Measurements from ENCODE around the gene SNX9. TPM values are rescaled to one million over a fixed set of nuclear protein-coding genes. Genes with fewer than 3 reads are reported as not detected.

SNX9 gene
- total RNA-seq, 2 donors from 2014 or later, result 87.2 to 90.8 TPM

DNA sequence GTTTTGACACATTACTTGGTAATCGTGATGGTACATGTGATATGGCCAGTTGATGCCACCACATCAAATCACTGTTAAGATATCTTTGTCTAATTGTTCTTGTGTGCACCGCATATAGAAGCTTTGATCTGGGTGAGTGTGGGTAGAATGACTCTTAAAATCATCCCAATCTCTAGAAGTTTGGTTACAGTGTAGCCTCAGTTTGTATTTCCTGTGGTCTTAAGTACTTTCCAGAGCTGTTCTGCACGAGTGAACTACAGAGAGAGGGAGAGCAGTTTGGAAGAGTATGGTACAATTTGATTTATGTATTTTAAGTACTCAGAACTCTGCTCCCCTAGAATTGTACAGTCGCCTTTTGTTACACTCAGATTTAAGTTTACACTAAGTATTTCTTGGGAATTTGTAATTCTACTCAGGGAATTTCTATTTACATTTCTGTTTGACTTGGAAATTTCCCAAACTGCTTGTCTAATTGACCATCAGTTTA is 37.5 kb downstream of the SNX9 start:
- Histone ChIP-seq H3K9me3 (no peaks in the 10 kb centered on the region), H3K27me3 (replicated peaks; ENCODE audit: insufficient read depth) (no peaks in the 10 kb centered on the region), H3K4me1 (ENCODE audit: control insufficient read depth in 1 of 2, low read depth in 2 of 2) (peaks cover 23 to 40% of the 10 kb centered on the region in 2 donors), H3K4me3 (no peak overlapping the region), H3K36me3 (no peaks in the 10 kb centered on the region), H3K27ac (no peak overlapping the region)
- TF ChIP-seq, protein P1, sequence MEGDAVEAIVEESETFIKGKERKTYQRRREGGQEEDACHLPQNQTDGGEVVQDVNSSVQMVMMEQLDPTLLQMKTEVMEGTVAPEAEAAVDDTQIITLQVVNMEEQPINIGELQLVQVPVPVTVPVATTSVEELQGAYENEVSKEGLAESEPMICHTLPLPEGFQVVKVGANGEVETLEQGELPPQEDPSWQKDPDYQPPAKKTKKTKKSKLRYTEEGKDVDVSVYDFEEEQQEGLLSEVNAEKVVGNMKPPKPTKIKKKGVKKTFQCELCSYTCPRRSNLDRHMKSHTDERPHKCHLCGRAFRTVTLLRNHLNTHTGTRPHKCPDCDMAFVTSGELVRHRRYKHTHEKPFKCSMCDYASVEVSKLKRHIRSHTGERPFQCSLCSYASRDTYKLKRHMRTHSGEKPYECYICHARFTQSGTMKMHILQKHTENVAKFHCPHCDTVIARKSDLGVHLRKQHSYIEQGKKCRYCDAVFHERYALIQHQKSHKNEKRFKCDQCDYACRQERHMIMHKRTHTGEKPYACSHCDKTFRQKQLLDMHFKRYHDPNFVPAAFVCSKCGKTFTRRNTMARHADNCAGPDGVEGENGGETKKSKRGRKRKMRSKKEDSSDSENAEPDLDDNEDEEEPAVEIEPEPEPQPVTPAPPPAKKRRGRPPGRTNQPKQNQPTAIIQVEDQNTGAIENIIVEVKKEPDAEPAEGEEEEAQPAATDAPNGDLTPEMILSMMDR (IDR thresholded peaks at IDR 0.05), result no peak
- DNase-seq (ENCODE audit: low spot score), result no peak
- ATAC-seq (ENCODE audit: insufficient number of reproducible peaks, low FRiP score, low read depth), result no peak

DNA sequence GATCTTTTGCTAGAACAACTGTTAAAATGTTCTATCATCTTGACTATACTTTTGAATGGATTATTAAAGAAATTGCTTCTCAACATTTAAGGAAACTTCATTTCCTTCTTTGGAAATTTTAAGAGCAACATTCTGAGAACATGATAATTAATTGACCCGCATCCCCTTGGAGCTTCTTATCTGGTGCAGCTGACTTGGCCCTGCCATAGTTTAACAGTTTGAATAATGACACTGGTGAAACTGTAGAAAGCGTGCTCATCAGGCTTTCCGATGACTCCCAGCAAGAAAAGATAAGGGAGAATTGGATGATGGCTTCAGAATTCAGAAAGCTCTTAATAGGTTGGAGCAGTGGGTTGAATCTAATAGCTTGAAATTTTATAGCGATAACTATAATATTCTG is 38.1 kb downstream of the SNX9 start:
- Histone ChIP-seq H3K9me3 (no peaks in the 10 kb centered on the region), H3K4me1 (ENCODE audit: control insufficient read depth in 1 of 2, low read depth in 2 of 2) (peaks cover 22 to 35% of the 10 kb centered on the region in 2 donors), H3K27me3 (replicated peaks; ENCODE audit: insufficient read depth) (no peaks in the 10 kb centered on the region), H3K27ac (no peak overlapping the region), H3K4me3 (no peak overlapping the region), H3K36me3 (no peaks in the 10 kb centered on the region)
- ATAC-seq (ENCODE audit: insufficient number of reproducible peaks, low FRiP score, low read depth), result no peak
- TF ChIP-seq, protein P1 (IDR thresholded peaks at IDR 0.05), result no peak
- DNase-seq (ENCODE audit: low spot score), result no peak

DNA sequence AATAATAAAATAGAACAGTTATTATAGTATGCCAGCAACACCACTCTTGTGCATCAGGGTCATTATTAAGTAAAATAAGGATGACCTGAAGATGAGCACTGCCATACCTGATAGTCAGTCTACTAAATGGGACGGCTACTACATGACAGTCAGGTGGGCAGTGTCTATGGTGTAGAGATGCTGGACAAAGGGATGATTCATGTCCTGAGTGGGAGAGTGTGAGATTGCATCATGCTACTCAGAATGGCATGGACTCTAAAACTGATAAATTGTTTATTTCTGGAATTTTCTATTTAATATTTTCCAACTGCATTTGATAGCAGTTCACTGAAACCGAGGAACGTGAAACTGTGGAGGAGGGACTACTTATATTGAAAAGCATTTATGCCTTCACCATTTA is 38.8 kb downstream of the SNX9 start:
- no peak overlapping the region for H3K27ac ChIP-seq
- ATAC-seq (ENCODE audit: insufficient number of reproducible peaks, low FRiP score, low read depth) (no peak), DNase-seq (ENCODE audit: low spot score) (no peak)
- TF ChIP-seq, protein P1 (IDR thresholded peaks at IDR 0.05), result no peak
- no peaks in the 10 kb centered on the region for H3K9me3 ChIP-seq
- peaks cover 21 to 39% of the 10 kb centered on the region in 2 donors for H3K4me1 ChIP-seq (ENCODE audit: control insufficient read depth in 1 of 2, low read depth in 2 of 2)
- H3K4me3 ChIP-seq, result no peak overlapping the region
- H3K36me3 ChIP-seq, result no peaks in the 10 kb centered on the region
- H3K27me3 ChIP-seq (replicated peaks; ENCODE audit: insufficient read depth), result no peaks in the 10 kb centered on the region

DNA sequence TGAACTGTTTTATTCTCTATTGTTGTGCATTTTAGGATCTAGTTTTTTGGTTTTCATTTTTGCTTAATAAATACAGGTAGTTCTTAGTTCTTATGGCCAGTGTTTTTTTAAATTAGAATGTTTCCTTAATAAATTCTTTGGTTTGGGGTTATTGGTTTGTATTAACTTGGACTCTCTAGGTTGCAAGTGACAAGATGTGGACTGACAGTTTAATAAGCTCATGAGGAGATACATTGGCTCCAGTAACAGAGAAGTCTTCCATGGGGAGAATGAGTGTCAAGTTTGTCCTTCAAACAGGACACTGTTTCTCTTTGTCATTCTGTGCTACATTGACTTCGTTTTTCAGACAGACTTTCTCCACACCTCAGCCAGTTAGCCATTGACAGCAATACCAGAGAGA is 39.7 kb downstream of the SNX9 start:
- TF ChIP-seq, protein P1 (IDR thresholded peaks at IDR 0.05), result no peak
- no peak for DNase-seq (ENCODE audit: low spot score)
- Histone ChIP-seq H3K4me3 (no peak overlapping the region), H3K27me3 (replicated peaks; ENCODE audit: insufficient read depth) (no peaks in the 10 kb centered on the region), H3K36me3 (no peaks in the 10 kb centered on the region), H3K4me1 (ENCODE audit: control insufficient read depth in 1 of 2, low read depth in 2 of 2) (peaks cover 30 to 45% of the 10 kb centered on the region in 2 donors), H3K9me3 (no peaks in the 10 kb centered on the region), H3K27ac (no peak overlapping the region)
- ATAC-seq (ENCODE audit: insufficient number of reproducible peaks, low FRiP score, low read depth), result no peak

DNA sequence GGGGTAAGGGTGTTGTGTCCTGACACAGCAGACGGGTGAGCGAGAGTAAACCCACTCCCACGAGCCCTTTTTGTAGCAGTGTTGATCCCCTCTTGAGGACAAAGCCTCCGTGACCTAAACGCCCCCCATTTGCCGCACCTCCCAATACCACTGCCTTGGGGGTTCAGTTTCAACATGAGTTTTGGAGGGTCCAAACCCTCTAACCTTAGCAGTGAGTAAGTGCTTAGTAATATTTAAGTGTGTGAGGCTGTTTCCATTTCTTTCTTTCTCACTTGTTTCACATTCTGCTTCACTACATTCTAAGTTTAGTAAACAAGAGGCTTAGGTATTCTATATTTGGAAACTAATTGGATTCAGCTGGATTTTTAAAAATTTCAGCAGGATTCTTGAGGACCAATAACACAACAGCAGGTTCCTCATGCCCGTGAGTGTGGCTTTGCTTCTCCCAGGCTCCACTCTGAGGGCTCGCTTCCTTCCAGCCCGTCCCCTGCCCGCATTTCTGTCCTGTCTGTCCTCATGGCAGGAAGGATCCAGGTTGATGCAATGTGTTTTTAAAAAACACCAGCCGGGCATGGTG is 41.2 kb downstream of the SNX9 start:
- TF ChIP-seq, protein P1 (IDR thresholded peaks at IDR 0.05), result no peak
- no peak for ATAC-seq (ENCODE audit: insufficient number of reproducible peaks, low FRiP score, low read depth)
- H3K4me1 ChIP-seq (ENCODE audit: control insufficient read depth in 1 of 2, low read depth in 2 of 2), result peaks cover 30 to 48% of the 10 kb centered on the region in 2 donors

More for the DNA sequence above, 41.2 kb downstream of the SNX9 start:
- no peak for DNase-seq (ENCODE audit: low spot score)
- H3K9me3 ChIP-seq, result no peaks in the 10 kb centered on the region
- H3K4me3 ChIP-seq, result no peak overlapping the region
- no peak overlapping the region for H3K27ac ChIP-seq
- H3K36me3 ChIP-seq, result peaks cover 2% of the 10 kb centered on the region
- no peaks in the 10 kb centered on the region for H3K27me3 ChIP-seq (replicated peaks; ENCODE audit: insufficient read depth)
